ENCODE measurements around the gene DOCK10. TPM values are rescaled to one million over a fixed set of nuclear protein-coding genes. Genes with fewer than 3 reads are reported as not detected.

DOCK10 gene
- polyA plus RNA-seq, 4 donors = 9.6 to 11.6 (median 10.1) TPM

- no peak for DNase-seq (ENCODE audit: low read depth in 4 of 4, low spot score in 3 of 4)
Measured at GRCh38 chr2:224736227-224736626, 306.0 kb downstream of the DOCK10 start.

DNA sequence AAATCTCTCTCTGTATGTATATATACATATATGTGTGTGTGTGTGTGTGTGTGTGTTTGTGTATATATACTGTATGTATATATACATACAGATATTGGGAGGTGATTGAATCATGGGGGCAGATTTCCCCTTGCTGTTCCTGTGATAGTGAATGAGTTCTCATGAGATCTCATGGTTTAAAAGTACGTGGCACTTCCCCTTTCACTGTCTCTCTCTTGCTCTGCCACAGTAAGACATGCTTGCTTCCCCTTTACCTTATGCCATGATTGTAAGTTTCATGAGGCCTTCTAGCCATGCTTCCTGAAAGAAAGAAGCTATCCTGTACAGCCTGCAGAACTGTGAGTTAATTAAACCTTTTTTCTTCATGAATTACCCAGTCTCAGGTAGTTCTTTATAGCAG, 307.3 kb downstream of the DOCK10 start:
- DNase-seq (ENCODE audit: low read depth in 4 of 4, low spot score in 3 of 4) = no peak

DNA sequence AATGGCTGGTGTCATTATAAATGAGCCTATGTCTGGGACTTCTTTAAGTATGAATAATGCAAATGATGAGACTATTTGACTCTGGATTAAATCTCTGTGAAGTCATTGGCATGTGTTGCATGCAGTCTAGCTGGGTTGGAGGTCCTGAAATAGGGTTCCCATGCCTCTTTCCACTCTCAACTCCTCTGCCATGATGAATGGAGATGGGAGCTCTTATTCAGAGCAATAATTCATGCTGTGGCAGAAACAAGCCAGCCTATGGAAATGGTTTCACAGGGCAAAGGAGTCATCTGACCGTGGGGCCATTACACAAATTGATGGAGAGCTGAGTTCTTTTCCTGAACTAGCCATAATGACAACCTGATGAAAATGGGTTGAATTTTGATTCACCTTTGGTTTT, 310.6 kb downstream of the DOCK10 start:
- no peak for DNase-seq (ENCODE audit: low read depth in 4 of 4, low spot score in 3 of 4)

DNA sequence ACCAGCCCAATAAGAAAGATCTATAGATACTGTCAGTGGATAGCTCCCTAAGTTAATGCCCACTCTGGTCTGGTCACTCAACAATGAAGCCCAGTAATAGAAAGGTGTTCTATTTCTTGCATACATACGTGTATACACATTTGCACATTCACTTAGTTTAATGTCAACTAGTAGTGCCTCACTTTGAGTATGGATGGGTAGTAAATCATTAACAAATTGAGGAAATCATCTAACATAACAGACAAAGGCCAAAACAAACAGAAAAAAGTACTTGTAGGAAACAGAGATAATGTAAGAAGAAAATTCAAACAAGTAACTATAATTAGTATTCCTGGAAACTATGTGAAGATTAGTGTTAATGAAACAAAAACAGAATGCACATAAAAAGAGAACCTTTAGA, 312.8 kb downstream of the DOCK10 start:
- DNase-seq (ENCODE audit: low read depth in 4 of 4, low spot score in 3 of 4) = no peak

GRCh38 chr2:224724331-224724730, 317.9 kb downstream of the DOCK10 start:
- DNase-seq (ENCODE audit: low read depth in 4 of 4, low spot score in 3 of 4) = no peak

DNA sequence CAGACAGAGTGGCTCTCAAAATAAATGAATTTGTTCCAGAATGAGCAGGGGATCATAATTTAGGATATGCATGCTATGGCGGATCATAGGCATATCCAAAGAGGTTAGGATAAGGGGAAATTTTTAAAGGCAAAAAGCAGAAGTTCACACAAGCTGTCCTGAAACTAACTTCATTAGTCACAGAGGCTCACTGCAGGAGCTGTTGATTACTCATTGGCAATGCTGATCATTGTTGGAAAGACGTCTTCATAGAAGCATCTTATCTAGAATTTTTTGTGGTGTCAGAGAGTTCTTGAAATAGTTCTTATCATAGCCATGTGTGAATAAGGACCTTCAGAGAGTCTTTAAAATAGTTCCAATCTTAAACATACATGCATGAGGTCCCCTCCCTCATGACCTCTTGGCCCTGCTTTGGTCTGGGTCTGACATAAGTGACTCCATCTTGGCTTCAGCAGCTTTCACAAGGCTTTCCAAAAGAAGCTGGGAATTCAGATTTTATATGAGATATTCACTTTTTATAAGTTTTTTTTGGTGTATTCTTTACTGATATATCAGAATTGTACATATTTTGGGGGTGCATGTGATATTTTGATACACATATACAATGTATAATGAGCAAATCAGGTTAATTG, 318.6 kb downstream of the DOCK10 start:
- DNase-seq (ENCODE audit: low read depth in 4 of 4, low spot score in 3 of 4) = no peak

DNA sequence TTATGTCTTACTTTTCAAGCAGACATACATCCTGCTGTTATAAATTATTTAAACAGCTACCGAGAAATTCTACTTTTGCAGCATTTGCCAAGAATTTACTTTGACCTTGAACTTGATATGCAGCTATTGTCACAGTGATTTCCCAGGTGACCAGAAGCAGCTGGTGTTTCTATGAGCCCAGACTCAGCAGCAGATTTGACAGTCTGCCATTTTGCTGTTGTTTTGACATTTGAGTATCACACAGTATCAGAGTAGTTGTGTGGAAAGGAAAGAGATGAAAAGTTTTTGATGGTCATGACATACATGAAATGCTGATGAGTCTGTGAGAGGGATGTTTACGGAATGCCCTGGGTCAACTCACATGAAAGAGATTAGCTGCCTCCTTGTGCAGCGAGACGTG, 319.5 kb downstream of the DOCK10 start:
- DNase-seq (ENCODE audit: low read depth in 4 of 4, low spot score in 3 of 4) = no peak

- DNase-seq (ENCODE audit: low read depth in 4 of 4, low spot score in 3 of 4) = no peak
Measured at GRCh38 chr2:224722250-224722649, 320.0 kb downstream of the DOCK10 start.

DNA sequence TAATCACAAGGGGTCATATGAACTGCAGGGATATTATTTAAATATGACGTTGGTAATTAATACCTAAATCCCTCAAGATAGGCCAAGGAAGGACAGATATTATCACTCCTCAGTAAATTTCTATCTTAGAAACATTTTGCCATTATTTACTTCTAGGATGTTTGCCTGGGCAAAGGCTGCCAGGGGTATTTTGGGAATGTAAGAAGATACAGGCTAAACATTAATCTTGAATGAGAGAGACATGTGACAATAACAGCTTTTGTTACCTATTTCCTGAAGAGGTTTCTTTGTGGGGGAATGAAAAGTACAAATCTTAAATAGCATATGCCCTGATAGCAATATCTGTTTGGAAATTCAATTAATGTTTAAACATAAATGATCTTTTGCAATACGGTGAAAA, 325.3 kb downstream of the DOCK10 start:
- DNase-seq (ENCODE audit: low read depth in 4 of 4, low spot score in 3 of 4) = no peak

- DNase-seq (ENCODE audit: low read depth in 4 of 4, low spot score in 3 of 4) = no peak
Measured at GRCh38 chr2:224716201-224716600, 326.1 kb downstream of the DOCK10 start, which contains the start of gene CCDC195. Gene CCDC195 (minus strand): TSS chr2:224716365. CDS start chr2:224716365, 0 bp downstream.

Measured in left renal pelvis (tissue), 4 donors.